Measurements from ENCODE around the gene UTS2B.

UTS2B gene

GRCh38 chr3:191353022-191353777, 22.9 kb upstream of the UTS2B start:
- DNase-seq = no peak

- DNase-seq = no peak
Measured at GRCh38 chr3:191352014-191352413, 21.7 kb upstream of the UTS2B start.

GRCh38 chr3:191350396-191351090, 20.2 kb upstream of the UTS2B start:
- DNase-seq = no peak

- no peak for DNase-seq
Measured at GRCh38 chr3:191348098-191348497, 17.8 kb upstream of the UTS2B start.

- DNase-seq = no peak
Measured at GRCh38 chr3:191347228-191347627, 16.9 kb upstream of the UTS2B start.

GRCh38 chr3:191345334-191345733, 15.0 kb upstream of the UTS2B start:
- DNase-seq = no peak

GRCh38 chr3:191343913-191344312, 13.6 kb upstream of the UTS2B start:
- DNase-seq = no peak

GRCh38 chr3:191343115-191343514, 12.8 kb upstream of the UTS2B start:
- DNase-seq = no peak

GRCh38 chr3:191342411-191342810, 12.1 kb upstream of the UTS2B start:
- DNase-seq = peak in 1 of 56 donors; percentile 3

GRCh38 chr3:191342006-191342405, 11.7 kb upstream of the UTS2B start:
- no peak for DNase-seq

GRCh38 chr3:191340966-191341365, 10.6 kb upstream of the UTS2B start:
- DNase-seq = no peak

GRCh38 chr3:191340351-191340750, 10.0 kb upstream of the UTS2B start:
- DNase-seq = no peak

- no peak for DNase-seq
Measured at GRCh38 chr3:191339316-191339917, 9.1 kb upstream of the UTS2B start.

- DNase-seq = no peak
Measured at GRCh38 chr3:191338177-191338488, 7.8 kb upstream of the UTS2B start.

GRCh38 chr3:191336833-191337232, 6.5 kb upstream of the UTS2B start:
- DNase-seq = no peak

- DNase-seq = no peak
Measured at GRCh38 chr3:191334346-191334893, 4.1 kb upstream of the UTS2B start.

GRCh38 chr3:191333298-191333880, 3.1 kb upstream of the UTS2B start:
- no peak for DNase-seq

- no peak for DNase-seq
Measured at GRCh38 chr3:191331388-191331787, 1.1 kb upstream of the UTS2B start.

- peak in 3 of 56 donors; percentile 3 to 24 (median 15) for DNase-seq
Measured at GRCh38 chr3:191330530-191331048, 263 bp upstream of the UTS2B start.

GRCh38 chr3:191328962-191329653, 1.2 kb downstream of the UTS2B start, which contains the start of gene CCDC50:
Gene CCDC50 (plus strand): TSS chr3:191329394. CDS start chr3:191329675, 281 bp downstream.
- DNase-seq = peak in 54 of 56 donors; percentile 16 to 84 (median 64)

GRCh38 chr3:191328383-191328961, 1.9 kb downstream of the UTS2B start:
- peak in 4 of 56 donors; percentile 4 to 51 (median 23) for DNase-seq

Measured in nucleus accumbens (tissue), 56 donors.